ENCODE results near the gene APPBP2.

Gene APPBP2

GRCh38 chr17:60548990-60549389 is 22.9 kb upstream of the APPBP2 start:
- Histone ChIP-seq H3K4me2 (ENCODE audit: low read length) (no peak overlapping the region), H3K36me3 (replicated peaks; ENCODE audit: low read depth, low read length) (no peaks in the 10 kb centered on the region), H3K9me3 (ENCODE audit: insufficient read depth, low read length) (no peaks in the 10 kb centered on the region), H3K27me3 (ENCODE audit: low read depth, low read length) (no peaks in the 10 kb centered on the region), H2AFZ (ENCODE audit: low read depth, low read length) (no peak overlapping the region), H3K4me1 (ENCODE audit: low read length) (no peaks in the 10 kb centered on the region), H3K27ac (ENCODE audit: low read length) (no peak overlapping the region), H3K79me2 (ENCODE audit: low read length) (no peaks in the 10 kb centered on the region), H4K20me1 (ENCODE audit: insufficient read depth, low read length) (no peaks in the 10 kb centered on the region), H3K4me3 (ENCODE audit: low read length) (no peak overlapping the region), H3K9ac (ENCODE audit: low read length) (no peak overlapping the region)
- TF ChIP-seq EZH2phosphoT487 (IDR thresholded peaks at IDR 0.05; ENCODE audit: low read depth) (no peak), CTCF (IDR thresholded peaks at IDR 0.05; ENCODE audit: low read depth, low read length) (no peak)

- H3K9ac ChIP-seq (ENCODE audit: low read length): no peak overlapping the region
- H3K9me3 ChIP-seq (ENCODE audit: insufficient read depth, low read length): no peaks in the 10 kb centered on the region
- no peak overlapping the region for H3K4me3 ChIP-seq (ENCODE audit: low read length)
- TF ChIP-seq EZH2phosphoT487 (IDR thresholded peaks at IDR 0.05; ENCODE audit: low read depth): no peak
- no peaks in the 10 kb centered on the region for H3K79me2 ChIP-seq (ENCODE audit: low read length)
- H4K20me1 ChIP-seq (ENCODE audit: insufficient read depth, low read length): no peaks in the 10 kb centered on the region
- H3K36me3 ChIP-seq (replicated peaks; ENCODE audit: low read depth, low read length): no peaks in the 10 kb centered on the region
- no peaks in the 10 kb centered on the region for H3K27me3 ChIP-seq (ENCODE audit: low read depth, low read length)
- no peak overlapping the region for H3K27ac ChIP-seq (ENCODE audit: low read length)
- H3K4me2 ChIP-seq (ENCODE audit: low read length): no peak overlapping the region
- H3K4me1 ChIP-seq (ENCODE audit: low read length): no peaks in the 10 kb centered on the region
- no peak overlapping the region for H2AFZ ChIP-seq (ENCODE audit: low read depth, low read length)
These were observed 19.6 kb upstream of the APPBP2 start for GRCh38 chr17:60545465-60546191.

GRCh38 chr17:60542071-60542470 is 16.0 kb upstream of the APPBP2 start:
- Histone ChIP-seq H4K20me1 (ENCODE audit: insufficient read depth, low read length) (no peaks in the 10 kb centered on the region), H3K9me3 (ENCODE audit: insufficient read depth, low read length) (no peaks in the 10 kb centered on the region), H3K4me2 (ENCODE audit: low read length) (no peak overlapping the region), H3K27me3 (ENCODE audit: low read depth, low read length) (no peaks in the 10 kb centered on the region), H3K9ac (ENCODE audit: low read length) (no peak overlapping the region), H3K79me2 (ENCODE audit: low read length) (no peaks in the 10 kb centered on the region), H3K36me3 (replicated peaks; ENCODE audit: low read depth, low read length) (no peaks in the 10 kb centered on the region), H3K4me3 (ENCODE audit: low read length) (no peak overlapping the region), H3K4me1 (ENCODE audit: low read length) (no peaks in the 10 kb centered on the region), H3K27ac (ENCODE audit: low read length) (no peak overlapping the region), H2AFZ (ENCODE audit: low read depth, low read length) (no peak overlapping the region)
- TF ChIP-seq EZH2phosphoT487 (IDR thresholded peaks at IDR 0.05; ENCODE audit: low read depth) (no peak), CTCF (IDR thresholded peaks at IDR 0.05; ENCODE audit: low read depth, low read length) (no peak)

- H3K4me3 ChIP-seq (ENCODE audit: low read length): no peak overlapping the region
- H3K4me2 ChIP-seq (ENCODE audit: low read length): no peak overlapping the region
- H3K4me1 ChIP-seq (ENCODE audit: low read length): no peaks in the 10 kb centered on the region
- H4K20me1 ChIP-seq (ENCODE audit: insufficient read depth, low read length): no peaks in the 10 kb centered on the region
- H2AFZ ChIP-seq (ENCODE audit: low read depth, low read length): no peak overlapping the region
- H3K79me2 ChIP-seq (ENCODE audit: low read length): no peaks in the 10 kb centered on the region
- H3K27me3 ChIP-seq (ENCODE audit: low read depth, low read length): no peaks in the 10 kb centered on the region
- no peaks in the 10 kb centered on the region for H3K36me3 ChIP-seq (replicated peaks; ENCODE audit: low read depth, low read length)
- no peak for TF ChIP-seq EZH2phosphoT487 (IDR thresholded peaks at IDR 0.05; ENCODE audit: low read depth)
- TF ChIP-seq CTCF (IDR thresholded peaks at IDR 0.05; ENCODE audit: low read depth, low read length): no peak
- H3K27ac ChIP-seq (ENCODE audit: low read length): no peak overlapping the region
- no peaks in the 10 kb centered on the region for H3K9me3 ChIP-seq (ENCODE audit: insufficient read depth, low read length)
- no peak overlapping the region for H3K9ac ChIP-seq (ENCODE audit: low read length)
These were observed 14.4 kb upstream of the APPBP2 start for GRCh38 chr17:60540460-60540859.
